Stimulated activated CD4-positive, alpha-beta T cell treated with anti-CD3 and anti-CD28 coated beads, TNF-alpha, amount 100 ng/mL, for 48 hours (primary cell): ENCODE results near the gene FEM1A.
"Not testable (repeated sequence)": the region's sequence is repeated elsewhere in the genome, so short reads cannot be mapped to it uniquely, and the experiment has no call there.

ENCODE experiments used
- DNase-seq, 3 donors: peaks; one replicate each; pipeline ENCODE4 v3.0.0-alpha.2; 2020; ENCODE audit warnings: low read depth in 3 of 3

FEM1A gene

GRCh38 chr19:4774136-4774535 lies 17.4 kb upstream of the FEM1A start:
- DNase-seq, result no peak

DNA sequence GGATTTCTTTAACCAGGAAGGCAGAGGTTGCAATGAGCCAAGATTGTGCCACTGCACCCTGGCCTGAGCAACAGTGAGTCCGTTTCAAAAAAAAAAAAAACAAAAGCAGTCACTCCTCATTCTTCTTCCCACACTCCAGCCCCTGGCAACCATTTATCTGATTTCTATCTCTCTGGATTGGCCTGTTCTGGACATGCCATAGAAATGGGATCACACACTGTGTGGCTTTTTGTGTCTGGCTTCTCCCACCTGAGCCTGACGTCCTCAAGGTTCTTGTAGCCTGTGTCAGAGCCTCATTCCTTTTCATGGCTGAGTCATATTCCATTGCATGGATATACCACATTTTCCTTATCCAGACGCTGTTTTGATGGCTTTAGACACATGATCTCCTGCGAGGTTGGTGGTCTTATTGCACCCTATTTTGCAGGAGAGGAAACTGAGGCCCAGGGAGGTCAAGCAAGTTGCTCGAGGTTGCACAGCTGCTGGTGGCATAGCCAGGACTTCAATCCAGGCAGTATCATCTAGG lies 15.8 kb upstream of the FEM1A start:
- DNase-seq, result no peak

DNA sequence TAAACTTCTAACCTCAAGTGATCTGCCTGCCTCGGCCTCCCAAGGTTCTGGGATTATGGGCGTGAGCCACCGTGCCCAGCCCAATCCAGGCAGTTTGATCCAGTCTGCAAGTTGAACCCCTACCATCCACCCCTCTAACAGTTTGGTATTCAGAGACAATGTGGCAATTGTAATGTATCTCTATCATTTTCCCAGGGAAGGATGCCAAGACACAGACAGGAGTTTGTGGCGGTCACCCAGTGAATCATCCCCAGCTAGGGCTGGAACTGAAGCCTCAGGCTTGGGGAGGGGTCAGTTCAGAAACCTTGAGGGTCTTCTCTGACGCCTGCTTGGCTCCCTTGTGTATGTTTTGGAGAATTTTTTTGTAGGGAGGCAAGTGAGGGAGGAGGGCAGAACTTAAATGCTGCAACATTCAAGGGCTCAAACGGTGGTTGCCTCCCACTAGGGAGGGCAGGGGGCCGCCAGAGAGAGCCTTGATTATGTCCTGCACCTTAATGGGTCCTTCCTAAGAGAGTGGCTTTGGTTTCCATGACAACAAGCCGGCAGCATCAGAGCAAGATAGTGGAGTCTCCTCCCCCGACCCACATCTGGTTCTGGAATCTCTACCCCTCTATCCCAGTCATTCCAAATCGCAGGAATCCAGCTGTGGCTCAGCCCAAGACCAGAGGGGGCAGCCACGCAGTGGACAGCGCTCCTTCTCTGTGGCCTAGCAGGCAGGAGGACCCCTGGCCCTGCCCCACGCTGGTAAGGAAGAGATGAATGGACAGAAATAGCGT lies 14.9 kb upstream of the FEM1A start:
- no peak for DNase-seq

GRCh38 chr19:4778124-4778523 lies 13.4 kb upstream of the FEM1A start:
- not testable (repeated sequence) for DNase-seq

GRCh38 chr19:4780860-4781259 lies 10.7 kb upstream of the FEM1A start:
- no peak for DNase-seq

- DNase-seq, result no peak
Measured at GRCh38 chr19:4781801-4782200, 9.7 kb upstream of the FEM1A start.

DNA sequence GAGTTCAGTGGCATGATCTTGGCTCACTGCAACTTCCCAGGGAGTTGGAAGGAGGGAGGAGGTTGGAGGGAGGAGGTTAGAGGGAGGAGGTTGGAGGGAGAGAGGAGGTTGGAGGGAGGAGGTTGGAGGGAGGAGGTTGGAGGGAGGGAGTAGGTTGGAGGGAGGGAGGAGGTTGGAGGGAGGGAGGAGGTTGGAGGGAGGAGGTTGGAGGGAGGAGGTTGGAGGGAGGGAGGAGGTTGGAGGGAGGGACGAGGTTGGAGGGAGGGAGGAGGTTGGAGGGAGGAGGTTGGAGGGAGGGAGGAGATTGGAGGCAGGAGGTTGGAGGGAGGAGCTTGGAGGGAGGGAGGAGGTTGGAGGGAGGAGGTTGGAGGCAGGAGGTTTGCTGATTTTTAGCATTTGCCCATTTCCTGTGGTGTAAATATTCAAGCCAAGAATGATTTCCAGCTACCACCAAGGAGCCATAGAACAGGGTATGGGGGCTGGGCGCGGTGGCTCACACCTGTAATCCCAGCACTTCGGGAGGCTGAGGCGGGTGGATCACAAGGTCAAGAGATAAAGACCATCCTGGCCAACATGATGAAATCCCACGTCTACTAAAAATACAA lies 5.0 kb upstream of the FEM1A start:
- not testable (repeated sequence) for DNase-seq

DNA sequence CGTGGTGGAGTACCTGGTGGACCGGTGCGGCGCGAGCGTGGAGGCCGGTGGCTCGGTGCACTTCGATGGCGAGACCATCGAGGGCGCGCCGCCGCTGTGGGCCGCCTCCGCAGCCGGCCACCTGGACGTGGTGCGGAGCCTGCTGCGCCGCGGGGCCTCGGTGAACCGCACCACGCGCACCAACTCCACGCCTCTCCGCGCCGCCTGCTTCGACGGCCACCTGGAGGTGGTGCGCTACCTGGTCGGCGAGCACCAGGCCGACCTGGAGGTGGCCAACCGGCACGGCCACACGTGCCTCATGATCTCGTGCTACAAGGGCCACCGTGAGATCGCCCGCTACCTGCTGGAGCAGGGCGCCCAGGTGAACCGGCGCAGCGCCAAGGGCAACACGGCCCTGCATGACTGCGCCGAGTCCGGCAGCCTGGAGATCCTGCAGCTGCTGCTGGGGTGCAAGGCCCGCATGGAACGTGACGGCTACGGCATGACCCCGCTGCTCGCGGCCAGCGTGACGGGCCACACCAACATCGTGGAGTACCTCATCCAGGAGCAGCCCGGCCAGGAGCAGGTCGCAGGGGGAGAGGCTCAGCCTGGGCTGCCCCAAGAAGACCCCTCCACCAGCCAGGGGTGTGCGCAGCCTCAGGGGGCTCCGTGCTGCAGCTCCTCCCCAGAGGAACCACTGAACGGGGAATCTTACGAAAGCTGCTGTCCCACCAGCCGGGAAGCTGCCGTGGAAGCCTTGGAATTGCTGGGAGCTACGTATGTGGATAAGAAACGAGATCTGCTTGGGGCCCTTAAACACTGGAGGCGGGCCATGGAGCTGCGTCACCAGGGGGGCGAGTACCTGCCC lies 708 bp downstream of the FEM1A start:
- not testable (repeated sequence) for DNase-seq

DNA sequence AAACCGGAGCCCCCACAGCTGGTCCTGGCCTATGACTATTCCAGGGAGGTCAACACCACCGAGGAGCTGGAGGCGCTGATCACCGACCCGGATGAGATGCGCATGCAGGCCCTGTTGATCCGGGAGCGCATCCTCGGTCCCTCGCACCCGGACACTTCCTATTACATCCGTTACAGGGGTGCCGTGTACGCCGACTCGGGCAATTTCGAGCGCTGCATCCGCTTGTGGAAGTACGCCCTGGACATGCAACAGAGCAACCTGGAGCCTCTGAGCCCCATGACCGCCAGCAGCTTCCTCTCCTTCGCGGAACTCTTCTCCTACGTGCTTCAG lies 1.3 kb downstream of the FEM1A start:
- not testable (repeated sequence) for DNase-seq

GRCh38 chr19:4793278-4793677 lies 1.7 kb downstream of the FEM1A start:
- DNase-seq, result not testable (repeated sequence)

DNA sequence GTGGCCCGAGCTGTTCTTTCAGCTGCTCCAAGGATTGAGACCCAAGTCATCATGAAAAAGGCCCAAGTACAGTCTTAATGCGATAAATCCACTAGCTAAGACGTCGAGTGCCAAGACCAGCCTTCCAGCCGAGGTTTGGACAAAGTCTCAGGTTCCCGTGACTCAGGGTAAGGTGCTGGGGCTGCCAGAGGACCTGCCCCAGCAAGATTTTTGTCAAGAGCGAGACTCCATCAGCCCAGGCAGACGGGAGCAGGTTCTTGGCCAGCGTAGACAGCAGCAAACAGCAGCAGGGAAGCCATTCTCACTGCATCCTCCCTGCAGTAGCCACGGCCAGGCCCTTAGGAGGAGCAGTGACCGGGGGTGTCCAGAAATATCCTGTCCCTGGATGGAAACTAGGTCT lies 3.4 kb downstream of the FEM1A start:
- DNase-seq, result no peak

GRCh38 chr19:4795400-4795799 lies 3.9 kb downstream of the FEM1A start:
- no peak for DNase-seq

- no peak for DNase-seq
Measured at GRCh38 chr19:4800591-4801081, 9.1 kb downstream of the FEM1A start.

- no peak for DNase-seq
Measured at GRCh38 chr19:4801085-4801619, 9.6 kb downstream of the FEM1A start.

GRCh38 chr19:4802711-4803110 lies 11.2 kb downstream of the FEM1A start:
- DNase-seq, result no peak

DNA sequence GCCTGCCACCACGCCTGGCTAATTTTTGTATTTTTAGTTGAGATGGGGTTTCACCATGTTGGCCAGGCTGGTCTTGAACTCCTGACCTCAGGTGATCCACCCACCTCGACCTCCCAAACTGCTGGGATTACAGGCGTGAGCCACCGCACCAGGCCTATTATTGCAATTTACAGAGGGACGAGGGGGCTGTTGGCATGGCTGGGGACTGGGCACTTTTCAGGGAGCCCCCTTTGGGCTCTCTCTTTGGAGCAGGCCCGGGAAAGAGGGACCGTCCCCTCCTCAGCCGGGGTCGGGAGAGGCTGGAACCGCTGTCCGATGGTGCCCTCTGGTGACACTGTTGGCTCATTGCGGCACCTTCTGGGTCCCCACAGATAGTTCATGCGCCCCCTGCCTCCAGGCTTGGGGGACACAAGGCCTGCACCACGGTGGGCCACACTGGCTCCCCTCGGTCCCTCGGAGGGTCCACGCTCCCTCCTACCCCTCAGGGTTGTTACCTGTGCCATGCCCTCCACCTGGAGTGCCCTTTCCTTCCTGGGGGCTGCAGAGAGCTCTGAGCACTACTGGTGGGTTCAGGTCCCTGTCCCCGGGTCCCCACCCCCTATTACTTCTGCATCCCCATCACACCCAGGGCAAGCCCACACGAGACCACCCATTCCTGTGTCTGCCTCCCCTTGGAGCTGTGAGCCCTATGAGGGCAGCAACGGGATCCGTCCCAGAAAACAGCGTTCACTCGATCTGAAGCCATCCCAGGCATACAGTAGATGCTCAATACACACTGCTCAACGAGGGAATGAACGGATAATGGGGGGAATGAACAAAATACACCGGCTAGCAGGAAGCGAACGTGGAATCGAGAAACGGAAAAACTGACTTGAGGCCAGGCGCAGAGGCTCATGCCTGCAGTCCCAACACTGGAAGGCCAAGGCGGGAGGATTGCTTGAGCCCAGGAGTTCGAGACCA lies 12.5 kb downstream of the FEM1A start:
- peak; percentile 43 to 64 (median 43) for DNase-seq

DNA sequence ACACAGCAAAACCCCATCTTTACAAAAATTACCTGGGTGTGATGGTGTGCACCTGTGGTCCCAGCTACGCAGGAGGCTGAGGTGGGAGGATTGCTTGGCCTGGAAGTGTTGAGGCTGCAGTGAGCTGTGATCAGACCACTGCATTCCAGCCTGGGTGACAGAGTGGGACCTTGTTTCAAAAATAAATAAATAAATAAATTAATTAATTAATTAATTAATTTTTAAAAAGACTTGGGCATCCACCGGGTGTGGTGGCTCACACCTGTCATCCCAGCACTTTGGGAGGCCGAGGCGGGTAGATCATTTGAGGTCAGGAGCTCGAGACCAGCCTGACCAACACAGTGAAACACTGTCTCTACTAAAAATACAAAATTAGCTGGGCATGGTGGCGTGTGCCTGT lies 13.6 kb downstream of the FEM1A start:
- DNase-seq, result not testable (repeated sequence)

GRCh38 chr19:4806384-4806783 lies 14.8 kb downstream of the FEM1A start:
- DNase-seq, result no peak

- no peak for DNase-seq
Measured at GRCh38 chr19:4807188-4807587, 15.7 kb downstream of the FEM1A start.

DNA sequence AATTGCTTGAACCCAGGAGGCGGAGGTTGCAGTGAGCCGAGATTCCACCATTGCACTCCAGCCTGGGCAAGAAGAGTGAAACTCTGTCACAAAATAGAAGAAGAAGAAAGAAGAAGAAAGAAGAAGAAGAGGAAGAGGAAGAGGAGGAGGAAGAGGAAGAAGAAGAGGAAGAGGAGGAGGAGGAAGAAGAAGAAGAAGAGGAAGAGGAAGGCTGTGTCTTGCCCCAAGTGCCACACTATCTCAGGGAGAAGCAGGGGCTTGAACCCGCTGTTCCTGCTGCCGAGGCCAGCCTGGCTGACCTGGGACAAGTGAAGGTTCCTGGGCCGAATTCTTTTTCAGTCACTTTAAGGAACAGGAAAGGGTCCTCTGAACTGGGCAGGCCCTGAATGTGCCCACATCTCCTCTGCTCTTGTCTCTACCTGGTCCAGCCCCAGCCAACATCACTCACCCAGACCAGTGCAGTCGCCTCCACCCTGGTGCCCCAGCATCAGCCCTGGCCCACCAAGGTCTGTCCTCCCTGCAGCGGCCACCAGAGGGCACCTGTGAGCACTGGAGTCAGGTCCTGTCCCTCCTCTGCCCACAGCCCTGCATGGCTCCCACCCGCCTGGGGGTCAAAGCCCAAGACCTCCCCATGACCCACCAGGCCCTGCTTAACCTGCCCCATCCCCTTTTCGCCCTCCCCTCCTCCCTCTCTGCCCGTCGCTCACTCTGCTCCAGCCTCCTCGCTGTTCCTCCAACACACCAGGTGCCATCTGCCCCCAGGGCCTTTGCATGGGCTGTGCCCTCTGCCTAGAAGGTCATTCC lies 20.0 kb downstream of the FEM1A start:
- peak; percentile 76 to 89 (median 84) for DNase-seq
